KOPT-K1 (cell line): ENCODE data around the gene BCAP31.

Experiments used
- H3K27ac ChIP-seq: fragments of 200-600 bp; sonication (generic); 2 replicates; pipeline ENCODE4 v1.5.1; 2016; ENCODE audit warnings: antibody characterized with exemption, mild to moderate bottlenecking, low read depth, low read length; ENCODE audit not compliant: poor library complexity, severe bottlenecking
- H3K36me3 ChIP-seq: fragments of 200-600 bp; sonication (generic); 2 replicates; pipeline ENCODE4 v1.5.1; 2017; ENCODE audit warnings: antibody characterized with exemption, mild to moderate bottlenecking, low read length, moderate library complexity; ENCODE audit not compliant: insufficient read depth
- H3K9me3 ChIP-seq: fragments of 200-600 bp; sonication (generic); 2 replicates; pipeline ENCODE4 v1.5.1; 2017; ENCODE audit warnings: antibody characterized with exemption, low read length, mild to moderate bottlenecking; ENCODE audit not compliant: insufficient read depth, poor library complexity, severe bottlenecking

The BCAP31 gene

GRCh38 chrX:153672531-153673427 is 51.4 kb downstream of the BCAP31 start:
- Histone ChIP-seq H3K9me3 (no peaks in the 10 kb centered on the region), H3K36me3 (no peaks in the 10 kb centered on the region), H3K27ac (no peak overlapping the region)

GRCh38 chrX:153671589-153672530 is 52.3 kb downstream of the BCAP31 start:
- no peaks in the 10 kb centered on the region for H3K36me3 ChIP-seq
- no peaks in the 10 kb centered on the region for H3K9me3 ChIP-seq

GRCh38 chrX:153670748-153671588 is 53.2 kb downstream of the BCAP31 start:
- Histone ChIP-seq H3K9me3 (no peaks in the 10 kb centered on the region), H3K36me3 (no peaks in the 10 kb centered on the region)

More at GRCh38 chrX:153671589-153672530, 52.3 kb downstream of the BCAP31 start:
- H3K27ac ChIP-seq: no peak overlapping the region

GRCh38 chrX:153669901-153670731 is 54.1 kb downstream of the BCAP31 start:
- Histone ChIP-seq H3K36me3 (no peaks in the 10 kb centered on the region), H3K9me3 (no peaks in the 10 kb centered on the region), H3K27ac (no peak overlapping the region)

More at GRCh38 chrX:153670748-153671588, 53.2 kb downstream of the BCAP31 start:
- H3K27ac ChIP-seq: no peak overlapping the region

GRCh38 chrX:153669174-153669890 is 54.9 kb downstream of the BCAP31 start:
- Histone ChIP-seq H3K27ac (no peak overlapping the region), H3K36me3 (no peaks in the 10 kb centered on the region), H3K9me3 (no peaks in the 10 kb centered on the region)

GRCh38 chrX:153668423-153669173 is 55.6 kb downstream of the BCAP31 start:
- Histone ChIP-seq H3K27ac (no peak overlapping the region), H3K9me3 (no peaks in the 10 kb centered on the region), H3K36me3 (no peaks in the 10 kb centered on the region)

- Histone ChIP-seq H3K36me3 (no peaks in the 10 kb centered on the region), H3K9me3 (no peaks in the 10 kb centered on the region), H3K27ac (no peak overlapping the region)
Observed at GRCh38 chrX:153667956-153668396, 56.2 kb downstream of the BCAP31 start.

GRCh38 chrX:153667281-153667955 is 56.8 kb downstream of the BCAP31 start:
- Histone ChIP-seq H3K9me3 (no peaks in the 10 kb centered on the region), H3K36me3 (no peaks in the 10 kb centered on the region), H3K27ac (no peak overlapping the region)

GRCh38 chrX:153665726-153666306 is 58.4 kb downstream of the BCAP31 start:
- Histone ChIP-seq H3K36me3 (no peaks in the 10 kb centered on the region), H3K27ac (no peak overlapping the region)

GRCh38 chrX:153662266-153662665 is 61.9 kb downstream of the BCAP31 start:
- Histone ChIP-seq H3K36me3 (no peaks in the 10 kb centered on the region), H3K9me3 (no peaks in the 10 kb centered on the region), H3K27ac (no peak overlapping the region)

More at GRCh38 chrX:153665726-153666306, 58.4 kb downstream of the BCAP31 start:
- H3K9me3 ChIP-seq: no peaks in the 10 kb centered on the region

GRCh38 chrX:153659268-153659667 is 64.9 kb downstream of the BCAP31 start:
- H3K36me3 ChIP-seq: no peaks in the 10 kb centered on the region

GRCh38 chrX:153657161-153657560 is 67.0 kb downstream of the BCAP31 start:
- H3K9me3 ChIP-seq: no peaks in the 10 kb centered on the region
- H3K36me3 ChIP-seq: no peaks in the 10 kb centered on the region
- H3K27ac ChIP-seq: no peak overlapping the region

More at GRCh38 chrX:153659268-153659667, 64.9 kb downstream of the BCAP31 start:
- no peaks in the 10 kb centered on the region for H3K9me3 ChIP-seq
- no peak overlapping the region for H3K27ac ChIP-seq
